ENCODE measurements around the gene TRIM67. TPM values are rescaled to one million over a fixed set of nuclear protein-coding genes. Genes with fewer than 3 reads are reported as not detected.
"Not testable (repeated sequence)": the region's sequence is repeated elsewhere in the genome, so short reads cannot be mapped to it uniquely, and the experiment has no call there.

Gene TRIM67
- total RNA-seq, 2 experiments from 2014 or later = not detected

- ChIA-PET POLR2A (no interaction called here), CTCF (no interaction called here)
- Mint-ChIP-seq H3K9me3 (no peaks in the 10 kb centered on the region), H3K36me3 (no peaks in the 10 kb centered on the region), H3K4me3 (no peak overlapping the region), H3K27me3 (peaks cover 21% of the 10 kb centered on the region), H3K27ac (no peak overlapping the region), H3K4me1 (ENCODE audit: low read depth) (no peaks in the 10 kb centered on the region)
- no peak for DNase-seq
- intact Hi-C loops (cut with micrococcal nuclease) = no loop called here
These were observed 22.7 kb upstream of the TRIM67 start for GRCh38 chr1:231139125-231139649.

- Mint-ChIP-seq H3K27me3 (peaks cover 21% of the 10 kb centered on the region), H3K36me3 (no peaks in the 10 kb centered on the region), H3K4me3 (no peak overlapping the region), H3K27ac (no peak overlapping the region), H3K9me3 (no peaks in the 10 kb centered on the region), H3K4me1 (ENCODE audit: low read depth) (no peaks in the 10 kb centered on the region)
- intact Hi-C loops (cut with micrococcal nuclease) = no loop called here
- ChIA-PET CTCF (no interaction called here), POLR2A (no interaction called here)
- no peak for DNase-seq
These were observed 21.9 kb upstream of the TRIM67 start for GRCh38 chr1:231139659-231140654.

DNA sequence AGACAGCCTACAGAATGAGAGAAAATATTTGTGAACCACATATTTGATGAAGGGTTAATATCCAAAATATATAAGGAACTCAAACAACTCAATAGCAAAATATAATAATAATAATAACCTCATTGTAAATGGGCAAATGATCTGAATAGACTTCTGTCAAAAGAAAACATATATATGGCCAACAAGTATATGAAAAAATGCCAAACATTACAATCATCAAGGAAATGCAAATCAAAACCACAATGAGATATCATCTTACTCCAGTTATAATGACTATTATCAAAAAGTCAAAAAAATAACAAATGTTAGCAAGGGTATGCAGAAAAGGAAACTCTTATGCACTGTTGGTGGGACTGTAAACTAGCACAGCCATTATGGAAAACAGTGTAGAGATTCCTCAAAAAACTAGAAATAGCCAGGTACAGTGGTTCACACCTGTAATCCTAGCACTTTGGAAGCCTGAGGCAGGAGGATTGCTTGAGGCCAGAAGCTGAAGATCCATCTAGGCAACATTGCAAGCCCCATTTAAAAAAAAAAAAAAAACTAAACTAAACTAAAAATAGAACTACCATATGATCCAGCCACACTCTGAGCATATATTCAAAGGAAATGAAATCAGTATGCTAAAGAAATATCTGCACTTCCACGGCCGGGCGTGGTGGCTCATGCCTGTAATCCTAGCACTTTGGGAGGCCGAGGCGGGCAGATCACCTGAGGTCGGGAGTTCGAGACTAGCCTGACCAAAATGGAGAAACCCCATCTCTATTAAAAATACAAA lies 17.3 kb upstream of the TRIM67 start:
- no peak for DNase-seq
- intact Hi-C loops (cut with micrococcal nuclease) = no loop called here
- Mint-ChIP-seq H3K36me3 (no peaks in the 10 kb centered on the region), H3K9me3 (no peaks in the 10 kb centered on the region), H3K27me3 (peaks cover 30% of the 10 kb centered on the region), H3K4me3 (no peak overlapping the region), H3K27ac (no peak overlapping the region), H3K4me1 (ENCODE audit: low read depth) (no peaks in the 10 kb centered on the region)
- ChIA-PET CTCF (no interaction called here), POLR2A (no interaction called here)

GRCh38 chr1:231147896-231148295 lies 14.0 kb upstream of the TRIM67 start:
- ChIA-PET CTCF (no interaction called here), POLR2A (no interaction called here)
- peaks cover 15% of the 10 kb centered on the region for H3K9me3 Mint-ChIP-seq
- DNase-seq = no peak
- no peak overlapping the region for H3K27ac Mint-ChIP-seq
- no peaks in the 10 kb centered on the region for H3K4me1 Mint-ChIP-seq (ENCODE audit: low read depth)
- H3K4me3 Mint-ChIP-seq = no peak overlapping the region
- H3K36me3 Mint-ChIP-seq = no peaks in the 10 kb centered on the region
- intact Hi-C loops (cut with micrococcal nuclease) = no loop called here
- peaks cover 18% of the 10 kb centered on the region for H3K27me3 Mint-ChIP-seq

DNA sequence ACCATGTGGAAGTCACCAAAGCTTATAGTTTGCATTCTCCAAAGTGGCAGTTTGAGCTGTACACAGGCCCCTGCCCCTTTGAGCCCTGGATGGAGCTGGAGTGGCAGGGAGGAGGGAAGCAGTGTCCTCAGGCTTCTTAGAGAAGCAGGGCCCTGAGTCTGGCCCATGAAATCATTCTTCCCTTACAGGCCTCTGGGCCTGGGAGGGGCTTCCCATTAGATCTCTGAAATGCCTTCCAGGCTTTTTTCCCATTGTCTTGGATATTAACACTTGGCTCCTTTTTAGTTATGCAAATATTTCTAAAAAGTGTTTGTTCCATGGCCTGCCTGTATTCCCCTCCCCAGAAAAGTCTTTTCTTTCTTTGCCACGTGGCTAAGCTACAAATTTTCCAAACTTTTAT lies 10.0 kb upstream of the TRIM67 start:
- Mint-ChIP-seq H3K4me1 (ENCODE audit: low read depth) (no peaks in the 10 kb centered on the region), H3K9me3 (peaks cover 15% of the 10 kb centered on the region), H3K4me3 (no peak overlapping the region), H3K27ac (no peak overlapping the region), H3K27me3 (peaks cover 16% of the 10 kb centered on the region), H3K36me3 (no peaks in the 10 kb centered on the region)
- DNase-seq = no peak
- ChIA-PET POLR2A (no interaction called here), CTCF (no interaction called here)
- intact Hi-C loops (cut with micrococcal nuclease) = no loop called here

- DNase-seq = no peak
- Mint-ChIP-seq H3K4me1 (ENCODE audit: low read depth) (no peaks in the 10 kb centered on the region), H3K27ac (no peak overlapping the region), H3K27me3 (peaks cover 24% of the 10 kb centered on the region), H3K4me3 (no peak overlapping the region), H3K36me3 (no peaks in the 10 kb centered on the region), H3K9me3 (peaks cover 15% of the 10 kb centered on the region)
- intact Hi-C loops (cut with micrococcal nuclease) = no loop called here
- POLR2A ChIA-PET = no interaction called here
- CTCF ChIA-PET = no interaction called here
These were observed 8.1 kb upstream of the TRIM67 start for GRCh38 chr1:231153726-231154125.

DNA sequence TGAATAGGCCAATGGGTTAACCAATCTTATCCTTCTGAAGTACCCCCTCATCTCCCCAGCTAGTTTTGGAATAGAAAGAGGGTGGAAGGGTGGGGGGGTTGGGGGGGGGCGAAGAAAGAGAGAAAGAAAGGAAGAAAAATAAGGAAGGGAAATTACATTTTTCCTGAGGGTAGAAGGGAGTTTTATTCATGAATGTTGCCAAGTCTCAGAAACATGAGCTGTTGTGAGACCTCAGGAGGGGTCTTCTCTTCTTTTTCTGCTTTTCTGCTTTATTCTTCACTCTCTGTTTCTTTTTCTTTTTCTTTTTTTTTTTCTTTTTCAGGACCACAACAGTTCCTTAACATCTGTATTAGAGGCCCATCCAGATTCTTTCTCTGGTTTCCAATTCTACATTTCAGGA lies 6.0 kb upstream of the TRIM67 start:
- DNase-seq = no peak
- Mint-ChIP-seq H3K9me3 (peaks cover 12% of the 10 kb centered on the region), H3K36me3 (no peaks in the 10 kb centered on the region), H3K4me1 (ENCODE audit: low read depth) (peaks cover under 1% of the 10 kb centered on the region), H3K27me3 (peaks cover 37% of the 10 kb centered on the region), H3K4me3 (no peak overlapping the region), H3K27ac (no peak overlapping the region)
- CTCF ChIA-PET = no interaction called here
- POLR2A ChIA-PET = no interaction called here
- intact Hi-C loops (cut with micrococcal nuclease) = no loop called here

GRCh38 chr1:231157311-231157710 lies 4.5 kb upstream of the TRIM67 start:
- peaks cover 43% of the 10 kb centered on the region for H3K27me3 Mint-ChIP-seq

GRCh38 chr1:231158141-231158540 lies 3.7 kb upstream of the TRIM67 start:
- H3K4me3 Mint-ChIP-seq; H3K9me3 Mint-ChIP-seq; CTCF ChIA-PET; DNase-seq; H3K27ac Mint-ChIP-seq; POLR2A ChIA-PET; intact Hi-C loops (cut with micrococcal nuclease); H3K4me1 Mint-ChIP-seq (ENCODE audit: low read depth); H3K36me3 Mint-ChIP-seq: not testable (repeated sequence)
- peaks cover 48% of the 10 kb centered on the region for H3K27me3 Mint-ChIP-seq

More at GRCh38 chr1:231157311-231157710, 4.5 kb upstream of the TRIM67 start:
- H3K36me3 Mint-ChIP-seq = no peaks in the 10 kb centered on the region
- H3K4me3 Mint-ChIP-seq = no peak overlapping the region
- intact Hi-C loops (cut with micrococcal nuclease) = no loop called here
- H3K27ac Mint-ChIP-seq = no peak overlapping the region
- H3K4me1 Mint-ChIP-seq (ENCODE audit: low read depth) = peaks cover 7% of the 10 kb centered on the region
- DNase-seq = no peak
- CTCF ChIA-PET = no interaction called here
- POLR2A ChIA-PET = no interaction called here
- peaks cover 5% of the 10 kb centered on the region for H3K9me3 Mint-ChIP-seq

GRCh38 chr1:231159202-231159962 lies 2.5 kb upstream of the TRIM67 start:
- Mint-ChIP-seq H3K4me3 (no peak overlapping the region), H3K36me3 (no peaks in the 10 kb centered on the region), H3K27ac (no peak overlapping the region), H3K9me3 (no peaks in the 10 kb centered on the region), H3K27me3 (peaks cover 54% of the 10 kb centered on the region), H3K4me1 (ENCODE audit: low read depth) (peaks cover 7% of the 10 kb centered on the region)
- intact Hi-C loops (cut with micrococcal nuclease) = no loop called here
- no peak for DNase-seq
- POLR2A ChIA-PET = no interaction called here
- CTCF ChIA-PET = no interaction called here

- intact Hi-C loops (cut with micrococcal nuclease) = no loop called here
- no peak for DNase-seq
- Mint-ChIP-seq H3K9me3 (no peaks in the 10 kb centered on the region), H3K27me3 (peaks cover 57% of the 10 kb centered on the region), H3K27ac (no peak overlapping the region), H3K4me1 (ENCODE audit: low read depth) (peaks cover 7% of the 10 kb centered on the region), H3K36me3 (no peaks in the 10 kb centered on the region), H3K4me3 (no peak overlapping the region)
- ChIA-PET POLR2A (no interaction called here), CTCF (no interaction called here)
These were observed 1.7 kb upstream of the TRIM67 start for GRCh38 chr1:231159963-231160761.

Data from activated CD4-positive, alpha-beta memory T cell treated with anti-CD3 and anti-CD28 coated beads for 36 hours (primary cell).